NCI-H2029 (cell line): ENCODE results near the gene ZNF653.

Experiments
- DNase-seq: peaks from one replicate; lab custom pipeline; 2025; lab: John Stamatoyannopoulos, UW

ZNF653 gene, protein sequence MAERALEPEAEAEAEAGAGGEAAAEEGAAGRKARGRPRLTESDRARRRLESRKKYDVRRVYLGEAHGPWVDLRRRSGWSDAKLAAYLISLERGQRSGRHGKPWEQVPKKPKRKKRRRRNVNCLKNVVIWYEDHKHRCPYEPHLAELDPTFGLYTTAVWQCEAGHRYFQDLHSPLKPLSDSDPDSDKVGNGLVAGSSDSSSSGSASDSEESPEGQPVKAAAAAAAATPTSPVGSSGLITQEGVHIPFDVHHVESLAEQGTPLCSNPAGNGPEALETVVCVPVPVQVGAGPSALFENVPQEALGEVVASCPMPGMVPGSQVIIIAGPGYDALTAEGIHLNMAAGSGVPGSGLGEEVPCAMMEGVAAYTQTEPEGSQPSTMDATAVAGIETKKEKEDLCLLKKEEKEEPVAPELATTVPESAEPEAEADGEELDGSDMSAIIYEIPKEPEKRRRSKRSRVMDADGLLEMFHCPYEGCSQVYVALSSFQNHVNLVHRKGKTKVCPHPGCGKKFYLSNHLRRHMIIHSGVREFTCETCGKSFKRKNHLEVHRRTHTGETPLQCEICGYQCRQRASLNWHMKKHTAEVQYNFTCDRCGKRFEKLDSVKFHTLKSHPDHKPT

GRCh38 chr19:11505504-11506100 lies at the start of gene ZNF653:
Gene ZNF653 (minus strand): TSS chr19:11505839. CDS start chr19:11505786, 53 bp downstream.
- DNase-seq = peak; percentile 92

GRCh38 chr19:11555246-11555645 lies 49.6 kb upstream of the ZNF653 start:
- peak; percentile 31 for DNase-seq

DNA sequence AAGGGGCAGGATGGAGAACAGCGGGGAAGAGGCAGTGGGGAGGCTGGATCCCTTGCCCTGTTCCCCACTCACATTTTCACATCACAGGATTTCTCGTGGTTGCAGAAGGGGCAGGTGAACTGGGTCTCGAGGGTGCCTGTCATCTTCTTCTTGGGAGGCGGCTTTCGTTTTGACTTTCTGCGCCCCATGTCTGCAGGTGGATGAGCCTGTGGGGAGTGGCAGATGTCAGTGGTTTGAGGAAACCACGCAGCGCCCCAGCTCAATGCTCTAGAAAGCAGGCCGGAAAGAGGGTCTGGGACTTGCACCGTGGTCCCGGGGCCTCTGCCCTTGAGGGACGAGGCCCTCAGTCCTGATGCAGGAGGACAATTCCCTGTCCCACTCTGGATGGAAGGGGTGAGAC lies 48.5 kb upstream of the ZNF653 start:
- DNase-seq = no peak

GRCh38 chr19:11552666-11553372 lies 47.2 kb upstream of the ZNF653 start:
- DNase-seq = no peak

DNA sequence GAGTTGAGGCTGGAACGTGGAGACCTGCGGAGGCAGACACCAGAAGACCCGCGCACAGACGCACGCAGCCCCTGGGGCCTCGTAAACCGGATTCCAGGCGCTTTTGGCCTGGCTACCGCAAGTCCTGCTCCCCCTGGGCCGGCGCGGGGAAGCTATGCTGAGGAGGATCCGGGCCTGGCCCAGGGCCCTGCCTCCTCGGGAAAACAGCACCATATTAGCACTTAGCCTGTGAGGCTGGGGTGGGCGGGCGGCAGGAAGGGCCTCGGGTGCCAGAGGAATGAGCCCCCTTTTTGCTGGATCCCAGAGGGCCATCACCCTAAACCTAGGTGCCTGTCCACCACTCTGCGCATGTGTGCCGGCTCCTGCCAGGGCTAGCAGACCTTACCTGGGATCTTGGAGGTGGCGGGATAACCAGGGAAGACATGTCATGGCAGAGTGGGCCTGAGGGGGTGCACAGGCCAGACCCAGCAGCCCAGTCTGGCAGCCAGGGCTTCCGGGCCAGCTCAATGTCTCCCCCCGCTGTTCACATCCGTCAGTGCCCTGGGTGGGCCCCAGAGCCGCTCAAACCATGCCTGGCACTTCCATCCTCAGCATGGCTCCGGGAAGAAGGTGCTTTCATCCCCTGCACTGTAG lies 46.1 kb upstream of the ZNF653 start:
- DNase-seq = no peak

- DNase-seq = no peak
Measured at GRCh38 chr19:11550265-11550664, 44.6 kb upstream of the ZNF653 start.

DNA sequence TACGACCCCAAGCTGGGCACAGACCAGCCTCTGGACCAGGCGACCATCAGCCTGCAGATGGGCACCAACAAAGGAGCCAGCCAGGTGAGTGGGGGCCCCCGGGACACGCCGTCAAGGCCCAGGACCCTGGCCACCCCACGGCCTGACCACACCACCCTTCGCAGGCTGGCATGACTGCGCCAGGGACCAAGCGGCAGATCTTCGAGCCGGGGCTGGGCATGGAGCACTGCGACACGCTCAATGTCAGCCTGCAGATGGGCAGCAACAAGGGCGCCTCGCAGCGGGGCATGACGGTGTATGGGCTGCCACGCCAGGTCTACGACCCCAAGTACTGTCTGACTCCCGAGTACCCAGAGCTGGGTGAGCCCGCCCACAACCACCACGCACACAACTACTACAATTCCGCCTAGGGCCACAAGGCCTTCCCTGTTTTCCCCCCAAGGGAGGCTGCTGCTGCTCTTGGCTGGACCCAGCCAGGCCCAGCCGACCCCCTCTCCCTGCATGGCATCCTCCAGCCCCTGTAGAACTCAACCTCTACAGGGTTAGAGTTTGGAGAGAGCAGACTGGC lies 43.8 kb upstream of the ZNF653 start:
- DNase-seq = no peak

GRCh38 chr19:11547929-11548700 lies 42.5 kb upstream of the ZNF653 start:
- no peak for DNase-seq

GRCh38 chr19:11541238-11541637 lies 35.6 kb upstream of the ZNF653 start:
- no peak for DNase-seq

GRCh38 chr19:11540645-11541044 lies 35.0 kb upstream of the ZNF653 start:
- DNase-seq = no peak

DNA sequence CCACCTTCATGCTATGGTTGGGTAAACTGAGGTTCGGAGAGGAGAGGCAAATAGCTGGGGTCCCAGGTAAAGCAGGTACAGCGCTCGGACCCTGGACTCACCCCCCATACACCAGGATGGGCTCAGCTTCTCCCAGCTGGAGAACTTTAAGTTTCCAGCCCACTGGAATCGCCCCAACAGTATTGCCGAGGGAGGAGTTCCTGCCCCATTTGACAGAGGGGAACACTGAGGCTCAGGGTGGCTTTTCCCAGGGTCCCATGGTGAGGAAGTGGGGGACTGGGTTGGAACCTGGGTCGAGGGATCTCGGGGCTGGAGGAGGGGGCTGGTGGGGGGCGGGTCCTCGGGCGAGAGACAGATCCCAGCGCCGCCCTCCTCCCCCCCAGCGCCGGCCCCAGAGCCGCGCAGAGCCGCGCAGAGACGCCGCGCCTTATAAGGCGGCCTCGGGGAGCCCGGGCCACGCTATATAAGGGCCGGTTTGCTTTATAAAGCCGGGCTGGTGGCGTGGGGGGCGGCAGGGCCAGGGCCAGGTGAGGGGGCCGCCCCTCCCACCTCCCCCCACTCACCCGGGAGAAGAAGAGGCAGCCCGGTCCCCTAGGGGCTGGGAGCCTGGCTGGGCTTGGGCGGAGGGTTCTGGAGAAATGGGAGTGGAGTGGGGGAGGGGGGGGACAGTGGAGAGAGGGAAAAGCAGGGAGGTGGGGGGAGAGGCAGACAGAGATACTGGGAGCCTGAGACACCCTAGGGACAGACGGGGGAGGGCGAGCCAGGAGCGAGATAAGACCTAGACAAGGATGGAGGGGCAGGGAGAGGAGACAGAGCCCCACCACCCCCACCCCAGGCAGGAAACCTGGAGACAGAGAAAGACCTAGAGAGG lies 34.1 kb upstream of the ZNF653 start:
- DNase-seq = no peak

- no peak for DNase-seq
Measured at GRCh38 chr19:11538232-11539036, 32.8 kb upstream of the ZNF653 start, which contains the start of gene CNN1. Gene CNN1 (plus strand): TSS chr19:11538851. CDS start chr19:11538928, 77 bp downstream.

GRCh38 chr19:11535792-11536595 lies 30.4 kb upstream of the ZNF653 start:
- DNase-seq = peak; percentile 65

DNA sequence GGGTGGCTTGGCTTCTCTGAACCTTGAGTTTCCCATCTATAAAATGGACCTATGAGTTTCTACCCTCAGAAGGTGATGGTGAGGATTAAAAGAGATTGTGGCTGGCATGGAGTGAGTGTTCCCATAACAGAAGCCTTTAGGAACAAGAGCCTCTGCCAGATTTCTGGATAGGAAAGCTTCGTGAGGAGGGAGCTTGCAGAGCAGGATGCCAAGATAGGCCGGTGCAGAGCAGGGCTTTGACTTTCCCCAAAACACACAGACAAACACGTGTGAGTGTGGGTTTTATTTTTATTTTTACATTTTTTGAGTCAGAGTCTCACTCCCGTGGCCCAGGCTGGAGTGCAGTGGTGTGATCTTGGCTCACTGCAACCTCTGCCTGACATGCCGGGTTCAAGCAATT lies 29.3 kb upstream of the ZNF653 start:
- DNase-seq = no peak

GRCh38 chr19:11534538-11534937 lies 28.9 kb upstream of the ZNF653 start:
- DNase-seq = no peak

- peak; percentile 96 for DNase-seq
Measured at GRCh38 chr19:11530432-11530831, 24.8 kb upstream of the ZNF653 start.

GRCh38 chr19:11528551-11529341 lies 23.1 kb upstream of the ZNF653 start, which contains the start of gene ECSIT:
Gene ECSIT (minus strand): TSS chr19:11529134. CDS start chr19:11519170, 9,964 bp downstream.
- DNase-seq = peak; percentile 98
